ENCODE data around the gene CBARP. TPM values are rescaled to one million over a fixed set of nuclear protein-coding genes. Genes with fewer than 3 reads are reported as not detected.

CBARP gene
- total and polyA plus RNA-seq, 9 of the 15 experiments (the other 6 are each of a cell fraction or from before 2014, with no cell fraction given): 0.03 to 8.9 (median 1.2) TPM; not detected in 1

DNA sequence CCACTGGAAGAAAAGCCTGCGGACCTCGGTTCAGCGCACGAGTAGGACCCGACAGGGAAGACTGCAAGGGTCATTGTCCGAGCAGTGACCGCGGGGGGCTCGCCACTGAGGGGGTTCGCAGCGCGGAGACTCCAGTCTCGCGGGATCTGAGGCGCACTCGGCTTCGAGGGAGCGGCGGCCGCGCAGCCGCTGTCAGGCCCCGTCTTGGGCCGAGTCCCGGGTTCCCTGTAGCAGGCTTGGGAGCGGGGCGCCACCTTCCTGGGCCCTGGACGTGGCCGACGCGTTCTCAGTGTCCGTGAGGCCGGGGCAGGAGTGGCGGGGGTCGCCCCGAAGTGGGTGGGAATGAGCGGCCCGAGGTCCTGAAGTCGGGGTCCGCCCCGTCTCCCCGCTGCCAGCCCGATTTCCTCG, 37.1 kb upstream of the CBARP start (continued):
- TF ChIP-seq ZBTB40 (IDR thresholded peaks at IDR 0.05) (no peak), ZBTB40 (CRISPR knock-in tag; IDR thresholded peaks at IDR 0.05) (no peak), ZBTB26 (CRISPR knock-in tag; IDR thresholded peaks at IDR 0.05) (no peak), HNRNPK (IDR thresholded peaks at IDR 0.05; ENCODE audit: low read depth, low read length, poor library complexity, severe bottlenecking) (no peak), SREBF1 (IDR thresholded peaks at IDR 0.05; ENCODE audit: borderline replicate concordance, low read depth, low read length) (no peak), NFYB (IDR thresholded peaks at IDR 0.05; ENCODE audit: extremely low read depth, insufficient read length) (no peak), POLR2H (tag; IDR thresholded peaks at IDR 0.05; ENCODE audit: low read depth) (no peak), HDAC8 (tag; IDR thresholded peaks at IDR 0.05) (peak; percentile 61; the same call in 1 of the 2 replicates), E2F4 (CRISPR knock-in tag; IDR thresholded peaks at IDR 0.05; ENCODE audit: low read depth) (no peak), ZFP36 (IDR thresholded peaks at IDR 0.05; ENCODE audit: low read depth, low read length, partially characterized antibody) (no peak), MAFG (tag; conservative IDR thresholded peaks at IDR 0.05) (no peak), PHF8 (IDR thresholded peaks at IDR 0.05; ENCODE audit: borderline replicate concordance, low read length) (no peak), ZBTB7A (IDR thresholded peaks at IDR 0.05; ENCODE audit: borderline replicate concordance, control insufficient read depth, low read depth, low read length) (no peak; the same call in 1 of the 2 replicates), ZNF12 (CRISPR knock-in tag; IDR thresholded peaks at IDR 0.05) (no peak)
- TF ChIP-seq, protein P1, sequence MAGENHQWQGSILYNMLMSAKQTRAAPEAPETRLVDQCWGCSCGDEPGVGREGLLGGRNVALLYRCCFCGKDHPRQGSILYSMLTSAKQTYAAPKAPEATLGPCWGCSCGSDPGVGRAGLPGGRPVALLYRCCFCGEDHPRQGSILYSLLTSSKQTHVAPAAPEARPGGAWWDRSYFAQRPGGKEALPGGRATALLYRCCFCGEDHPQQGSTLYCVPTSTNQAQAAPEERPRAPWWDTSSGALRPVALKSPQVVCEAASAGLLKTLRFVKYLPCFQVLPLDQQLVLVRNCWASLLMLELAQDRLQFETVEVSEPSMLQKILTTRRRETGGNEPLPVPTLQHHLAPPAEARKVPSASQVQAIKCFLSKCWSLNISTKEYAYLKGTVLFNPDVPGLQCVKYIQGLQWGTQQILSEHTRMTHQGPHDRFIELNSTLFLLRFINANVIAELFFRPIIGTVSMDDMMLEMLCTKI (IDR thresholded peaks at IDR 0.05; ENCODE audit: partially characterized antibody): no peak

Measured in K562 (cell line).